Measurements from ENCODE around the gene TRIM45.

- TF ChIP-seq ZFX (IDR thresholded peaks at IDR 0.05) = no peak
- TF ChIP-seq CTCF (conservative IDR thresholded peaks at IDR 0.05) = no peak
Measured at GRCh38 chr1:117137281-117137855, 15.8 kb upstream of the TRIM45 start.

Data from C4-2B (cell line).